ENCODE results near the gene MKX. TPM values are rescaled to one million over a fixed set of nuclear protein-coding genes. Genes with fewer than 3 reads are reported as not detected.

The MKX gene
- total and polyA plus RNA-seq, 12 donors = 0.09 to 0.53 (median 0.24) TPM; not detected in 2

- no peak for TF ChIP-seq CTCF (IDR thresholded peaks at IDR 0.05)
- intact Hi-C loops (cut with DNase I) = no loop called here
- DNase-seq (no peak), ATAC-seq (peak in 1 of 8 donors; percentile 70)
- Histone ChIP-seq H3K27me3 (no peaks in the 10 kb centered on the region), H3K9me3 (no peaks in the 10 kb centered on the region), H3K36me3 (no peaks in the 10 kb centered on the region), H3K27ac (peak overlapping the region in 2 of 10 donors; percentile 27 to 50), H3K4me3 (peak overlapping the region in 1 of 10 donors; percentile 3), H3K4me1 (peaks cover 0 to 13% (median 8%) of the 10 kb centered on the region in 9 donors)
- 31 to 43% methylated on average over 5 of the region's 5 CpGs for WGBS, 2 donors
Observed at GRCh38 chr10:27679369-27679912, 66.2 kb downstream of the MKX start.

GRCh38 chr10:27678166-27678565 is 67.5 kb downstream of the MKX start:
- H3K4me3 ChIP-seq = no peak overlapping the region
- no peak overlapping the region for H3K27ac ChIP-seq
- no peaks in the 10 kb centered on the region for H3K36me3 ChIP-seq
- H3K9me3 ChIP-seq = no peaks in the 10 kb centered on the region
- no peaks in the 10 kb centered on the region for H3K27me3 ChIP-seq
- peaks cover 0 to 13% (median 8%) of the 10 kb centered on the region in 9 donors for H3K4me1 ChIP-seq
- no peak for ATAC-seq
- TF ChIP-seq CTCF (IDR thresholded peaks at IDR 0.05) = no peak
- 70 to 72% methylated on average over 6 of the region's 6 CpGs for WGBS, 2 donors
- no peak for DNase-seq
- intact Hi-C loops (cut with DNase I) = no loop called here

GRCh38 chr10:27673065-27673464 is 72.6 kb downstream of the MKX start:
- no peak for TF ChIP-seq CTCF (IDR thresholded peaks at IDR 0.05)
- DNase-seq (no peak), ATAC-seq (no peak)
- Histone ChIP-seq H3K4me3 (no peak overlapping the region), H3K9me3 (no peaks in the 10 kb centered on the region), H3K27me3 (no peaks in the 10 kb centered on the region), H3K27ac (no peak overlapping the region), H3K4me1 (no peaks in the 10 kb centered on the region), H3K36me3 (no peaks in the 10 kb centered on the region)
- intact Hi-C loops (cut with DNase I) = no loop called here

GRCh38 chr10:27671821-27672220 is 73.8 kb downstream of the MKX start:
- intact Hi-C loops (cut with DNase I) = no loop called here

More at GRCh38 chr10:27671821-27672220, 73.8 kb downstream of the MKX start:
- ATAC-seq (no peak), DNase-seq (no peak)
- no peak overlapping the region for H3K4me3 ChIP-seq
- no peak overlapping the region for H3K27ac ChIP-seq
- no peaks in the 10 kb centered on the region for H3K4me1 ChIP-seq
- WGBS, 2 donors = 67 to 74% methylated on average over 4 of the region's 4 CpGs
- no peaks in the 10 kb centered on the region for H3K36me3 ChIP-seq
- H3K27me3 ChIP-seq = no peaks in the 10 kb centered on the region
- no peak for TF ChIP-seq CTCF (IDR thresholded peaks at IDR 0.05)
- H3K9me3 ChIP-seq = no peaks in the 10 kb centered on the region
